Testis (tissue), 2 donors: ENCODE measurements around the gene PARP14.

Source experiments
- CTCF ChIP-seq, 3 experiments: fragments of 450-650 bp in 2 of 3; fragments of 200-600 bp in 1 of 3; sonication (generic) in 1 of 3; IDR thresholded peaks; one replicate each; pipeline ENCODE4 v1.5.1; 2016 to 2019; ENCODE audit warnings: antibody characterized with exemption in 3 of 3, mild to moderate bottlenecking in 2 of 3, moderate library complexity in 1 of 3
- POLR2A ChIP-seq: fragments of 450-650 bp; IDR thresholded peaks from one replicate; pipeline ENCODE4 v1.6.1; 2017; ENCODE audit warnings: antibody characterized with exemption, mild to moderate bottlenecking, moderate library complexity

- TF ChIP-seq CTCF (IDR thresholded peaks at IDR 0.05) (no peak), POLR2A (no peak)
Measured at GRCh38 chr3:122725106-122725505, 44.5 kb downstream of the PARP14 start.
